ENCODE results near the gene PGRMC2. TPM values are rescaled to one million over a fixed set of nuclear protein-coding genes. Genes with fewer than 3 reads are reported as not detected.

PGRMC2 gene
- total RNA-seq, 3 donors from 2014 or later = 75.3 to 91.5 (median 81.6) TPM

- Histone ChIP-seq H3K9me3 (no peaks in the 10 kb centered on the region), H3K4me3 (no peak overlapping the region), H3K4me1 (ENCODE audit: low read depth) (no peaks in the 10 kb centered on the region), H3K36me3 (ENCODE audit: low read depth) (no peaks in the 10 kb centered on the region)
- intact Hi-C loops (cut with DNase I, micrococcal nuclease) = no loop called here
- no peak for TF ChIP-seq CTCF (IDR thresholded peaks at IDR 0.05)
- no peak for DNase-seq
- ATAC-seq = no peak
Measured at GRCh38 chr4:128232719-128233118, 54.9 kb downstream of the PGRMC2 start.

GRCh38 chr4:128228845-128229795, 58.5 kb downstream of the PGRMC2 start:
- Histone ChIP-seq H3K9me3 (no peaks in the 10 kb centered on the region), H3K4me1 (ENCODE audit: low read depth) (no peaks in the 10 kb centered on the region), H3K36me3 (ENCODE audit: low read depth) (no peaks in the 10 kb centered on the region), H3K4me3 (no peak overlapping the region)
- no peak for TF ChIP-seq CTCF (IDR thresholded peaks at IDR 0.05)
- ATAC-seq (no peak), DNase-seq (no peak)
- intact Hi-C loops (cut with DNase I, micrococcal nuclease) = no loop called here

- intact Hi-C loops (cut with DNase I, micrococcal nuclease) = no loop called here
- Histone ChIP-seq H3K9me3 (no peaks in the 10 kb centered on the region), H3K4me3 (no peak overlapping the region), H3K4me1 (ENCODE audit: low read depth) (no peaks in the 10 kb centered on the region), H3K36me3 (ENCODE audit: low read depth) (no peaks in the 10 kb centered on the region)
- ATAC-seq (no peak), DNase-seq (no peak)
- TF ChIP-seq CTCF (IDR thresholded peaks at IDR 0.05) = no peak
Measured at GRCh38 chr4:128227991-128228571, 59.5 kb downstream of the PGRMC2 start.

GRCh38 chr4:128225148-128225547, 62.5 kb downstream of the PGRMC2 start:
- H3K4me1 ChIP-seq (ENCODE audit: low read depth) = no peaks in the 10 kb centered on the region
- TF ChIP-seq CTCF (IDR thresholded peaks at IDR 0.05) = no peak
- no peaks in the 10 kb centered on the region for H3K9me3 ChIP-seq
- H3K36me3 ChIP-seq (ENCODE audit: low read depth) = no peaks in the 10 kb centered on the region
- no peak overlapping the region for H3K4me3 ChIP-seq
- no peak for ATAC-seq
- intact Hi-C loops (cut with DNase I, micrococcal nuclease) = no loop called here
- DNase-seq = no peak

GRCh38 chr4:128221586-128221985, 66.0 kb downstream of the PGRMC2 start:
- no peak for ATAC-seq
- Histone ChIP-seq H3K36me3 (ENCODE audit: low read depth) (no peaks in the 10 kb centered on the region), H3K4me1 (ENCODE audit: low read depth) (no peaks in the 10 kb centered on the region), H3K4me3 (no peak overlapping the region), H3K9me3 (no peaks in the 10 kb centered on the region)
- no peak for DNase-seq
- TF ChIP-seq CTCF (IDR thresholded peaks at IDR 0.05) = no peak
- intact Hi-C loops (cut with DNase I, micrococcal nuclease) = no loop called here

All from mucosa of descending colon (tissue), 3 donors.